Measurements from ENCODE around the gene TSPOAP1. TPM values are rescaled to one million over a fixed set of nuclear protein-coding genes. Genes with fewer than 3 reads are reported as not detected.

TSPOAP1 gene
- total RNA-seq: 21.9 and 22.3 TPM in 2 replicates

DNA sequence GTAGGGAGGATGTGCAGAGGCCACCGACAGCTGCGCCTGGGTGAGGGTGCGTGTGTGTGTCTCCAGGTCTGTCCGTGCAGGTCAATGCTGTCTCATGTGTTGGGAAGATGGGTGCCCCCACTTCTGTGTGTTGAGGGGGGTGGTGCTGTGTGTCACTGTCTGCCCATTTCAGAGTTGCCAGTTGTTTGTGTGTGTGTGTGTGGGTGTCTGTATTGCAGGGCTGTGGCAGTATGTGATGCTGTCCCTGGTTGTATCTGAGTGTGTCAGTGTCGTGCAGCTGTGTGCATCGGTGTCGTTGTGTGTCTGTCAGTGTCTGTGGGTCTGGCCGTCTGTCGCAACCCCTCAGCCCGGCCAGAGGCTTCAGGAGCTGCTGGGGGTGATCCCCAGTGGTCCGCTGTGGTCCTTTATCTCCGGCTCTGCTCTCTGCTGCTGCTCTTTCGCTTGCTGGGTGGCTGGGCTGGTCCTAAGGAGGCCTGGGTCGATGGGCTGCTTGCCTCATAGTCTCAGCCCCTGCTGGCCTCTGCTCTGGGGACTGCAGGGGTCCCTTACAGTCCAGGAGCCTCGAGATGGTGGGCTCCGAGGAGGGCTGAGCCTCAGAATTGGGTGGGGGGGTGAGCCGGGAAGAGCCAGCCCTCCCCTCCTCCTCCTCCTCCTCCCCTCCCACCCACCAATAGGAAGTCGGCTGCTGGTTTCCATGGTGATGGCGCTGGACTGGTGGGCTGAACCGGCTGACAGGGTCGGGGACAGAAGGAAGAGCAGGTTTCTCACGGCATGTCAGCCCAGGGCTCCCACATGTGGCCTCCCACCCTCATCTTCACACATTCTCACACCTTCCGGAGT lies at the start of gene TSPOAP1:
TSPOAP1 (minus strand) TSS at position 601 of the 840 bp plus-strand sequence. CDS start 875 bp downstream, outside the sequence.
- intact Hi-C loops (cut with micrococcal nuclease): loop anchor here (1.0 to 10.0 kb wide), 6 partner anchors 16 to 776 kb away; partner anchors contain the start of genes RNF43, SUPT4H1 and TRIM37
- H3K27ac Mint-ChIP-seq: peak within 1 kb of the TSS; percentile 88
- H3K9me3 Mint-ChIP-seq: no peaks in the 10 kb centered on the region
- H3K4me3 Mint-ChIP-seq (ENCODE audit: low read depth): peak within 1 kb of the TSS; percentile 99
- H3K4me1 Mint-ChIP-seq (ENCODE audit: low read depth): peaks cover 21% of the 10 kb centered on the region
- H3K27me3 Mint-ChIP-seq (ENCODE audit: low read depth): no peaks in the 10 kb centered on the region
- H3K36me3 Mint-ChIP-seq (ENCODE audit: low read depth): peaks cover 48% of the 10 kb centered on the region
- DNase-seq (ENCODE audit: low spot score): peak; percentile 82

DNA sequence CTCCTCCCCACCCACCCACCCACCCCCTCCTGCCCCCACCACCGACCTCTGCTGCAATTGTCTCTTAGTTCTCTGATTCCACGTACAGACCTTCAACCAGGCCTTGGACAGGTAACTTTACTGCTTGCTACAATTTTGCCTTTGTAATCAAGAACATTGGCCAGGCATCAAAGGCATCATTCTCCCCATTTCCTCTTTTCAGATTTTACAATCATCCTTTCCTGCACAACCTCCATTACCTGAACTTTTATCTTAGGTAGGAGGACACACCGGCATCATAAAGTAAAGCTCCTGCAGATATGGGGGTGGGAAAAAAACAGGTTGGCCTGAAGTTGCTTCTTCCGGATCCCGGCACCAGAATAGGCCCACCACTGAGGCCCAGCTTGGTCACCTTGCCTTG lies 49.1 kb upstream of the TSPOAP1 start:
- peaks cover 48% of the 10 kb centered on the region for H3K4me1 Mint-ChIP-seq (ENCODE audit: low read depth)
- H3K27ac Mint-ChIP-seq: no peak overlapping the region
- H3K9me3 Mint-ChIP-seq: no peaks in the 10 kb centered on the region
- peaks cover 13% of the 10 kb centered on the region for H3K36me3 Mint-ChIP-seq (ENCODE audit: low read depth)
- DNase-seq (ENCODE audit: low spot score): no peak
- intact Hi-C loops (cut with micrococcal nuclease): no loop called here
- no peaks in the 10 kb centered on the region for H3K27me3 Mint-ChIP-seq (ENCODE audit: low read depth)
- H3K4me3 Mint-ChIP-seq (ENCODE audit: low read depth): no peak overlapping the region

DNA sequence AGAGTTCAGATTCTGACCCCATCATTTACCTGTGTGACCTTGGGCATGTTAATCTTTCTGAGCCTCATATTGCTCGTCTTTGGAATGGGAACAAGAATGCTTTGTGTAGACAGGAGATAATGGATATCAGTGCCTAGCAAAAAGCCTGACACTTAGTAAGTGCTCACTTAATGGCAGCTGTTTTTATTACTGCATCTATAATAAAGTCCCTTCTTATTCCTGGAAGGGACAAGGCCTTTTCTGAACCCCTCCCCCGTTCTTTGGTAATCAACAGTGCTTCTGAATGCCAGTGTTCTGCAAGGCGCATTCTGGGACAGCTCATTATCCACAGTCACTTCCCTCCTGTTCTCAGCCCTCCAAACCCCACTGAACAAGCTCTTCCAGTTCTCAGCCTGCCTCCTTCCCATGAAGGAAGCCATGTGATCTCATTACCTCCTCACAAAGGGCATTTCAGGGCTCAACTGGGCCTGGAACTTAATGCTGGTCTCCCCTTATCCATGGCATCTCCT lies 48.6 kb upstream of the TSPOAP1 start:
- Mint-ChIP-seq H3K4me3 (ENCODE audit: low read depth) (no peak overlapping the region), H3K4me1 (ENCODE audit: low read depth) (peaks cover 43% of the 10 kb centered on the region), H3K27me3 (ENCODE audit: low read depth) (no peaks in the 10 kb centered on the region), H3K27ac (no peak overlapping the region), H3K9me3 (no peaks in the 10 kb centered on the region), H3K36me3 (ENCODE audit: low read depth) (peaks cover 12% of the 10 kb centered on the region)
- intact Hi-C loops (cut with micrococcal nuclease): no loop called here
- no peak for DNase-seq (ENCODE audit: low spot score)

DNA sequence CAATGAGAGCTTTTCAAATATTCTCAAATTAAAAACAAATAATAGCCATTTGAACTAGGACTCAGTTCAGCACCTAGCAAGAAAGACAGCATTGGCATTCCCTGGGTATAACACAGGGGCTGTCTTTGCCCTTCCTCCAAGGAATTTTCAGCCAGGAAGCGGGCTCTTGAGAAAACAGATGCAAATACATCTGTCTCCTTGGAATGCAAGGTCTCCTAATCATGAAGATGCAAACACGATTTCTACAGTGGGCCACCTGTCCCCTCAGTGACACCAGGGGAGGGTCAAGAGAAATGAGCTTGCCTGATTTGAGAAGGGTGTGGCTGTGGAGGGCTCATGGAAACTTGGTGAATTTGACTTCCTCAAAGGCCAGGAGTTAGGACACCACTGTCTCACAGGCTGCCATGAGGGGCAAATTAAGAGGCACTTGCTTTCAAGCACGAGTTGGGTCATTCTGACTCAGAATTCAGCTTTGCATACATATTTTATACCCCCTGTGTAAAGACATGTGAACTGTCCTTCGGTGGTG lies 47.9 kb upstream of the TSPOAP1 start:
- Mint-ChIP-seq H3K9me3 (no peaks in the 10 kb centered on the region), H3K4me1 (ENCODE audit: low read depth) (peaks cover 38% of the 10 kb centered on the region), H3K4me3 (ENCODE audit: low read depth) (no peak overlapping the region), H3K27ac (no peak overlapping the region), H3K36me3 (ENCODE audit: low read depth) (peaks cover 8% of the 10 kb centered on the region), H3K27me3 (ENCODE audit: low read depth) (no peaks in the 10 kb centered on the region)
- DNase-seq (ENCODE audit: low spot score): no peak
- intact Hi-C loops (cut with micrococcal nuclease): no loop called here

GRCh38 chr17:58375811-58376210 lies 47.2 kb upstream of the TSPOAP1 start:
- Mint-ChIP-seq H3K27ac (no peak overlapping the region), H3K9me3 (no peaks in the 10 kb centered on the region), H3K27me3 (ENCODE audit: low read depth) (no peaks in the 10 kb centered on the region), H3K4me1 (ENCODE audit: low read depth) (peaks cover 32% of the 10 kb centered on the region), H3K36me3 (ENCODE audit: low read depth) (peaks cover 4% of the 10 kb centered on the region), H3K4me3 (ENCODE audit: low read depth) (no peak overlapping the region)
- DNase-seq (ENCODE audit: low spot score): no peak
- intact Hi-C loops (cut with micrococcal nuclease): no loop called here

DNA sequence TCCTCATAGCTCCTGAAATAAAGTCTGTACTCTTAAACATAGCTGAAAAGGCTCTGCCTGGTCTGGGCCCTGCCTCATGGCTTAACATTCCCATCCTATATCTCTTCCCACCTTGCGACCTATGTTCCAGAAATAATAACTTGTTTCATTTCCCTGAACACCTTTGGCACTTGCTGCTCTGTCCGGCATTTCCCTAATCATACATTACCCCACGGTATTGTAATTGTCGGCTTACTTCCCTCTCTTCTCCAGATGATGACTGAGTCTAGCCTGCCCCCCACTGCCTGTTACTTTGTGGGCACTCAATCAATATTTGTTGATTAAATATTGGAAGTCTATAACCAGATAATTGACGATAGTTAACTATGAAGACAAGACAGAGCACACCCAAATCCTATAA lies 46.7 kb upstream of the TSPOAP1 start:
- Mint-ChIP-seq H3K27ac (no peak overlapping the region), H3K27me3 (ENCODE audit: low read depth) (no peaks in the 10 kb centered on the region), H3K4me1 (ENCODE audit: low read depth) (peaks cover 27% of the 10 kb centered on the region), H3K36me3 (ENCODE audit: low read depth) (peaks cover 7% of the 10 kb centered on the region), H3K4me3 (ENCODE audit: low read depth) (no peak overlapping the region), H3K9me3 (no peaks in the 10 kb centered on the region)
- intact Hi-C loops (cut with micrococcal nuclease): no loop called here
- DNase-seq (ENCODE audit: low spot score): no peak

GRCh38 chr17:58373923-58374322 lies 45.3 kb upstream of the TSPOAP1 start:
- H3K4me1 Mint-ChIP-seq (ENCODE audit: low read depth): peaks cover 19% of the 10 kb centered on the region
- intact Hi-C loops (cut with micrococcal nuclease): no loop called here
- H3K9me3 Mint-ChIP-seq: no peaks in the 10 kb centered on the region
- peaks cover 9% of the 10 kb centered on the region for H3K36me3 Mint-ChIP-seq (ENCODE audit: low read depth)
- DNase-seq (ENCODE audit: low spot score): no peak
- no peak overlapping the region for H3K4me3 Mint-ChIP-seq (ENCODE audit: low read depth)
- no peaks in the 10 kb centered on the region for H3K27me3 Mint-ChIP-seq (ENCODE audit: low read depth)
- no peak overlapping the region for H3K27ac Mint-ChIP-seq

GRCh38 chr17:58373003-58373402 lies 44.4 kb upstream of the TSPOAP1 start:
- Mint-ChIP-seq H3K9me3 (no peaks in the 10 kb centered on the region), H3K27me3 (ENCODE audit: low read depth) (no peaks in the 10 kb centered on the region), H3K4me3 (ENCODE audit: low read depth) (no peak overlapping the region), H3K4me1 (ENCODE audit: low read depth) (peaks cover 14% of the 10 kb centered on the region), H3K27ac (no peak overlapping the region), H3K36me3 (ENCODE audit: low read depth) (peaks cover 10% of the 10 kb centered on the region)
- intact Hi-C loops (cut with micrococcal nuclease): no loop called here
- no peak for DNase-seq (ENCODE audit: low spot score)

DNA sequence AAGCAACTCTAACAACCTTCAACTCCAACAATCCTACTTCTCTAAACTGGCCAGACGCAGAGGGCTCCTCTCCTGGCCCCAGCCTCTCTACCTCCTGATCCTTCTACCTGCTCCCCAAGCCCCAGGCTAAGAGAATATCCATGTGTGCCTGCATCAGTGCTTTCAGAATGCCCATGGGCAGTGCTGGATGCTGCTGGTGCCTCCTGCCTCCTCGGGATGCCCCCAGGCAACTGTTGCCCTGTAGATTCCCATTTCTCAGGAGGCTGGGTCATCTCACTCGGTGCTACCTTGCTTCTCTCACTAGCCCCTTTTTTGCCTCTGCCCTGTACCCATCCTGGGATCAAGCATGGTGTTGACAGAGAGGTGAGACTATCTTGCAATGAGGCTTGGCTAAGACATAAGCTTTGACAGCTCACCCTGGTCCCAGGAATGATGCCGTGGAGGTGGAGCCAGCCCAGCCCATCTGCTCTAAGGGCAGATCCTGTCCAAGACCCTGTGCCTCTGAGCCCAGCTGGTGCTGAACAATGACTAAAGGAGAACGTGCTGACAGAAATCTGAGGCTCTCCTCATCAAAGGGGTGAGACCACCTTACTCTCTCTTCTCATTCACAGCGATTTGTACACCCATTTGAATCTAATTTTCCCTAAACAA lies 42.8 kb upstream of the TSPOAP1 start:
- Mint-ChIP-seq H3K36me3 (ENCODE audit: low read depth) (peaks cover 13% of the 10 kb centered on the region), H3K27me3 (ENCODE audit: low read depth) (no peaks in the 10 kb centered on the region), H3K9me3 (no peaks in the 10 kb centered on the region), H3K4me1 (ENCODE audit: low read depth) (peaks cover 6% of the 10 kb centered on the region), H3K27ac (no peak overlapping the region), H3K4me3 (ENCODE audit: low read depth) (no peak overlapping the region)
- intact Hi-C loops (cut with micrococcal nuclease): no loop called here
- DNase-seq (ENCODE audit: low spot score): no peak

- no peak for DNase-seq (ENCODE audit: low spot score)
- peaks cover 13% of the 10 kb centered on the region for H3K36me3 Mint-ChIP-seq (ENCODE audit: low read depth)
- H3K4me3 Mint-ChIP-seq (ENCODE audit: low read depth): no peak overlapping the region
- H3K4me1 Mint-ChIP-seq (ENCODE audit: low read depth): peaks cover 5% of the 10 kb centered on the region
- no peaks in the 10 kb centered on the region for H3K27me3 Mint-ChIP-seq (ENCODE audit: low read depth)
- no peaks in the 10 kb centered on the region for H3K9me3 Mint-ChIP-seq
- H3K27ac Mint-ChIP-seq: no peak overlapping the region
- intact Hi-C loops (cut with micrococcal nuclease): no loop called here
These were observed 42.1 kb upstream of the TSPOAP1 start for GRCh38 chr17:58370716-58371115.

DNA sequence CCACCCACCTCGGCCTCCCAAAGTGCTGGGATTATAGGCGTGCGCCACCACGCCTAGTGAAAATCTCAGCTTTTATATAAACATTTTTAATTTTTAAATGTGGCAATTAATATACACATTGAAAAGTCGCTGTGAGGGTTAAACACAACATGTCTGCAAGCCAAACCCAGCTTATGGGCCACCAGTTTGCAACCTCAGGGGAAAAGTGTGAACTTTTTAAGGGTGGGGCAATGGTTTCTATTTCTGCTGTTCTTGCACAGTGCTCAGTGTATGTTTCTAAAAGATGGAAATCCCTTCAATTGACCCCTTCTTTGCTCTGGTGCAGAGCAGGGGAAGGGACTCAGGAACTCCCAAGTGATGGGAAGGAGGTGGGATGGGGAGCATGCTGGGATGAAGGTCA lies 41.7 kb upstream of the TSPOAP1 start:
- Mint-ChIP-seq H3K9me3 (no peaks in the 10 kb centered on the region), H3K36me3 (ENCODE audit: low read depth) (peaks cover 13% of the 10 kb centered on the region), H3K27ac (no peak overlapping the region), H3K27me3 (ENCODE audit: low read depth) (no peaks in the 10 kb centered on the region), H3K4me1 (ENCODE audit: low read depth) (peaks cover 4% of the 10 kb centered on the region), H3K4me3 (ENCODE audit: low read depth) (no peak overlapping the region)
- intact Hi-C loops (cut with micrococcal nuclease): no loop called here
- DNase-seq (ENCODE audit: low spot score): no peak

GRCh38 chr17:58369214-58370031 lies 40.8 kb upstream of the TSPOAP1 start:
- no peak for DNase-seq (ENCODE audit: low spot score)
- Mint-ChIP-seq H3K9me3 (no peaks in the 10 kb centered on the region), H3K27ac (no peak overlapping the region), H3K27me3 (ENCODE audit: low read depth) (no peaks in the 10 kb centered on the region), H3K4me1 (ENCODE audit: low read depth) (peaks cover 4% of the 10 kb centered on the region), H3K4me3 (ENCODE audit: low read depth) (no peak overlapping the region), H3K36me3 (ENCODE audit: low read depth) (peaks cover 13% of the 10 kb centered on the region)
- intact Hi-C loops (cut with micrococcal nuclease): no loop called here
